HK-2 (cell line): ENCODE data around the gene MLST8.

Source experiments
- DNase-seq: peaks from one replicate; pipeline ENCODE4 v3.0.0-alpha.2; 2018; ENCODE audit not compliant: unreplicated experiment

The MLST8 gene

DNA sequence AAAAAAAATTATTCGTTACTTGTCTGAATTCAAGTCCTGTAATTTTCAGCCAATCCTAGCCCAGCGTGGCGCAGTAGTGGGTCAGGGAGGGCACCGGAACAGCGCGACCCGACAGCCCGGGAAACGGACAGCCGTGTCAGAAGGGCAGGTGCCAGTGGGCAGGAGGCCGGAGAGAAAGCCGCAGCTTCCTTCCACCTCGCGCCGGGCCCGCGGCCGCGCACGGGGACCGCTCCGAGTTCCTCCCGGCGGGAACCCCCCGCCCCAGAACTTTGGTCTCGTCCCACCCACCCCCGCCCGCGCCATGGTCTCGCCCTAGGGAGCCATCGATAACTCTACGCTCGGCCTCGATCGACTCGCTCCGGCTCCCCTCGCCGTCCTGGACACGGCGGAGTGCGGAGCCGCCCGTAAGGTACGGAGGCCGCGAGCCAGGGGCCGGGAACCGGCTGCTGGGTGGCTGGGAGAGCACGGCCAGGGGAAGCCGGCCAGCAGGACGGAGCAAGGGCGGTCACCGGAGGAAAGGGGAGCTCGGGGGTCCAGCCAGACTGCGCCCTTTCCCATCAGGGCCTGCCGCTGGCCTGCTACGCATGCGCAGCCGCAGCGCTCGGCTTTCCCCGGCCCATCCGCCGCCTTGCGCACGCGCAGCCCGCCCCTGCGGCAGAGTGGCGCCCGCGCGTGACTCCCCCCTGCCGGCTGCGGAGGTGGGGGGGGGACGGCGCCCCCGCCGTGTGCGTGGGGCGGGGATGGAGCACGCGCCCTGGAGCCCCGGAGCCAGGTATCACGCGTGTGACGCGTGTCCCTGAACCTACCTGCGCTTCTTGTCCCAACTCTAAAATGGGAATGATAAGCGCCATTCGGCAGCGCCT is at the start of gene MLST8:
Gene MLST8 (plus strand): TSS at position 351 of the 863 bp plus-strand sequence. CDS start 632 bp downstream, outside the sequence.
- peak; percentile 81 for DNase-seq

DNA sequence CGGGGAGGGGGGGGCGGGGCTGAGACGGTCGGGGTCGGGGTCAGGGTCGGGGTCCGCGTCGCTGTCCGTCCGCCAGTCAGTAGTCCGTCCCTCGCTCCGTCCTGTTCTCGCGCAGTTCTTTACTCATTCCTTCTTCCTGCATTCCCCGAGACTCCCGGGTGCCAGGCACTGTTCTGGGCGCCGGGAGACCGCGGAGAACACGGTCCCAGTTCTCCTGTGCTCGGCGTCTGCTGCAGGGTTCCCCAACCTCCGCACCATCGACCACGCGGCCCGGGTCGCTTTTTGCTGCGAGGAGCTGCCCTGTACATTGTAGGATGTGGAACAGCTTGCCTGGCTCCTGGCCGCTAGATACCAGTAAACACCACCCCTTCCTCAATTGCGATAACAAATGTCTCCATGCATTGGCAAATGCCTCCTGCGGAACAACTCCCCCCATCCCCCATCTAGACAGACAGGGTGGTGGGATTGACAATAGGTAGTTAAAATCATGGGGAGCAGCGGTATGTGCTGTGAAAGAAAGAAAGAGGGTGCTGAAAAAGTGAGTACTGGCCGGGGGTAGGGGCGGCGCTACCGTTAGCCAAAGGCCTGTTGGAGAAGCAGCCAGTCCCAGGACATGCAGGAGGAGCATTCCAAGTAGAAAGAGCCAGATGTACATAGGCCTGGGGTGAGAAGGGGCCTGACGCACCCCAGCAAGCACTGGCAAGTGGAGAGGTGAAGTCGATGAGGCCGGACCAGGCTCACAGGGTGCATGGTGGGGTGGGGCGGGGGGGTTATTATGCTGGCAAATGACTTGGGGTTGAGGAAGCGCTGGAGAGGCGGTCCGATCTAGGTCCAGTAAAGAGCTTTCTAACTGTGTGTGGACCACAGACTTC is 49.0 kb upstream of the MLST8 start:
- DNase-seq: peak; percentile 36

DNA sequence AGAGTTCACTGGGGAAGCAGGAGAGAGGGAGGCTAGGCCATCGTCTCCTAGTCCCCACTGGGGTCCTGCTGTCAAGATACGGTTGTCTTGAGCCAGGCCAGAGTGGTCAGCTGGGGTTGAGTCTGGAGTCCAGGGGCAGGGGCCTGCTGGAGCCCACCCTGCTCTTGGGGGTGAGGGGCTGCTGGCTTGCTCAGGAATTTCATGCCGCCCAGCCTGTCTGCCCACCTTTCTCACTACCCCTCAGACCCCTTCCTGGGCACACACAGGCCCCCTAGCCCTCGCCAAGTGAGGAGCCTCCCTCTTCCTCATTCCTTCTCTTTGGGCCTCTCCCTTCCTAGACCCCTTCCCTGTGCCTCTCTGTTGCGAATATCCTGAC is 48.4 kb upstream of the MLST8 start:
- no peak for DNase-seq

GRCh38 chr16:2157480-2158261 is 47.6 kb upstream of the MLST8 start:
- DNase-seq: no peak

DNA sequence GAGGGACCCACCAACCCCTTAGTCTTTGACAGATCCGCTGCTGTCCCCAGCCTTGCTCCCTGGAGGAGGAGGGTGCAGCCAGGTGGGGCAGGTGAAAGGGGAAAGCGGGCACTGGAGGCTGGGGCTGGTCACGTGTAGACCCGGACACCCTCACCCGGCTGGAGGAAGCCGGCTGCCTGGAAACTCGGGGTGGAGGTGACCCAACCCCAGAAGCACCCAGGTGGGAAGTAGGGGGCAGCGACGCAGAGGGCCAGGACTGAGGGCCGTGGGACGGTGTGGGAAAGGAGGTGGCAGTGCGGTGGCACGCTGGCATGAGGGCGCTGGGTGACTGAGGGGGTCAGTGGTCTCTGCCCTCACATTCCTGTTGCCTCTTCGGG is 47.0 kb upstream of the MLST8 start:
- no peak for DNase-seq

DNA sequence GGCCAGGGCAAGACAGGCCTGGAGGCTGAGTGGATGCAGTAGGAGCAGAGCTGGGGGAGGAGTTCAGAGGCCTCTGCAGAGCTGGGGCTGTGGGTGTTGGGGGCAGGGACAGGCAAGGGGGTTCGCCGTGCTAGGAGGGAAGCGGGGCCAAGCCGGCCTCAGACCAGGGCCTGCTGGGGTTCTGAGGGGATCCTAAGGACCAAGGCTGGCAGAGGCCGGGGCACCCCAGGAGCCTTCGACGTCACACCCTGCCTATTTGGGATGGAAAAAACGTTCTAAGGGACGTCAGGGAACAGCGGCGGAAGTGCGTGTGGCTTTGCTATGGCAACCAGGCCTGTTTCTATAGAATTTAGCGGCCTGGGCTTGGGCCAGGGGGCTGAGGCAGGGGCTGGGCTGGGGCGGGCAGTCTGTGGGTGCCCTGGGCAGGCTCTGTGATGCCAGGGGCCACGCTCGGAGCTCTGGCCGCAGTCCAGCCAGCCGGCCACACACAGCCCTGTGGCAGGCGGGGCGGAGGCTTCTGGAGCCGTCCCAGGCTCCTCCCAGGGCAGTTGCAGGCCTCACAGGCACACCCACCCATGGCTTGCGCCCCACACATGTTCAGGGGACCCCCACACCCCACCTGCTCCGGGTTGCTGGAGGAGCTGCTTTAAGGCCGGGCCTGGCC is 45.9 kb upstream of the MLST8 start:
- no peak for DNase-seq

DNA sequence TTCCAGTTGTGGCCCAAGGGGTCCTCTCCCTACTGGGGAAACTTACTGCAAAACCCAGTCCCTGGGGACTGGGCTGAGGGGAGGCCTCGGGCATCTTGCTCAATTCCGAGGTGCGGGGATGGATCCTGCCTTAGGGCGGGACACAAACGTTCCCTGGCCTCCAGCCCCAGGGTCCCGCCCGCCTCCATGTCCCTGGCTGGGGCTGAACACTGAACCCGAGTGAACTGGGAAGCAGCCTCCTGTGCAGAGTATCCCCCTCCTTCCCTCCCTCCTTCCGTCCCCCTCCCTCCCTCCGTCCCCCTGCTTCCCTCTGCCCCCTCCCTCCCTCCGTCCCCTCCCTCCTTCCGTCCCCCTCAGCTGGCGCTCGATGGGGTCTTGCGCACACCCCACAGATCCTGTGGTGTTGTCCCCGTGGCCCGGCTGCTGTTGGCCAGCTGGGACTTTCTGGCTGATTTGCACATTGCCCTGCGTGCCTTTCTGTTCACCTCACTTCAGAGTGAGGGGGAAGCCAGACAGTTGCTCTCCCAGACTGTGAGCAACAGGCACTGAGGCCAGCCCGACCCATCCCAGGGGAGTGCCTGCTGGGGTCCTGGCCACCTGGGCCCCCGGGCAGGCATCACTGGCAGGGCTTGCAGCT is 44.2 kb upstream of the MLST8 start:
- no peak for DNase-seq

DNA sequence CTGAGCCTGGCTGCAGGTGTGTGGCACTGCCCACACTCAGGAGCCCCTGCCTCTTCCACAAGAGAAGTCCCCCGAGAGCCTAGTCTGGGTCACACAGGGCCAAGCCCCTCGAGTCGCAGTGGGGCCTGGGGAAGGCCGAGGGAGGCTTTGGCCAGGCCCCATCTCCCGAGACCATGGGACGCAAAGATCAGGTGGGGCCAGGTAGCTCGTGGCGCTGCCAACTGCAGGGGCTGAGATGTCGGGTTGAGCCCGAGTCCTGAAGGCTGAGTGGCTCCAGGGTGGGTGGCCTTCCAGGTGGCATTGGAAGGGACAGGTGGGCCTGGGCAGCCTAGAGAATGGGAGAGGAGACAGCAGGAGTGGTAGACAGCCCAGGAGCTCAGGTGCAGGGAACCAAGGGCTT is 43.3 kb upstream of the MLST8 start:
- no peak for DNase-seq

- no peak for DNase-seq
Measured at GRCh38 chr16:2162676-2163118, 42.6 kb upstream of the MLST8 start.

DNA sequence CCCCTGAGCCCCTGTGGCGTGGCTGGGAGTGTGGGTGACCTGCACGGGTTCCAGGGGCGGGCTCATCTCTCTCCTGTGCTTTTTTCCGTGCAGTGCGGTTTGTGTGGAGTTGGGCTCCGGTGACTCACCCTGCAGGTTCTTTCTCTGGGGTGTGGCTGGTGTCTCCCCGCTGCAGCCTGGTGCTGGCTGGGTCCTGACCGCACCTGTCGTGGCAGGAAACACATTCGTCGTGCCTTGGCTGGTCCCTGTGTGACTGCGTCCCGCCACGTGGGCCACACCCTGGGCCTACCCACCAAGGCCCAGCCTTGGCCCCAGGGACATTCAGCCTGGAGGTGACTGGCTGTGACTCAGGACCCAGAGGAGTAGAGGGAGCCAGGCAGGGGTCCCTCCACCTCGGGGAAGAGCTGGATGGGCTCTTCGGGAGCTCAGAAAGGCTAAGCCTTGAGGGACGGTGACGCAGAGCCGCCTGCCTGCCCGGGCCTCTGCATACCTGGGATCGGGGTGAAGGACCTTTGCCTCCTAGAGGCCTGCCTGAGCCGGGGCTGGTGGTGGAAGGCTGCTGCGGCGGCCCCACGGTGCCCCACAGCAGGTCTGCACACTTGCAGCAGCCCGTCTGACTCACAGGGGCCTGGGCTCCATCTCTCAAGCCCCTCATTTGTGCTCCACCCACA is 41.9 kb upstream of the MLST8 start:
- no peak for DNase-seq

DNA sequence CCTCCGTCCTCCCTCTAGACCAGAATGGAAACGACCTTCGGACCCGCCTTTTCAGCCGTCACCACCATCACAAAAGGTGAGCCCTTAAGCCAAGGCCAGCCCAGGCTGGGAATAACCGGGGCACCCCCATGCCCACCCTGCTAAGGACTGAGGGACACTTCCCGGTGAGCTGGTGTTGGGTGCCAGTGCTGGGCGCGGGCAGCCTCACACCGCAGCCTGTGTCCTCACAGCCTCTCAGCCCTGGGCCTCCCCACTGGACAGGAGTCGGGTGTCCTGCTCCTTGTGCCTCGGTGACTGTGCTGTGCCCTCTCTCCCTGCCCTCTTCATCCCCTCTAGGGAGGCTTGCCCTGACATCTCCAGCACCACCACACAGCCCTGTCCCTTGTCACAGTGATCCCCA is 39.4 kb upstream of the MLST8 start:
- DNase-seq: no peak

- DNase-seq: no peak
Measured at GRCh38 chr16:2166263-2167067, 38.8 kb upstream of the MLST8 start.

GRCh38 chr16:2167068-2167638 is 38.1 kb upstream of the MLST8 start:
- no peak for DNase-seq

- DNase-seq: no peak
Measured at GRCh38 chr16:2170080-2170479, 35.2 kb upstream of the MLST8 start.

DNA sequence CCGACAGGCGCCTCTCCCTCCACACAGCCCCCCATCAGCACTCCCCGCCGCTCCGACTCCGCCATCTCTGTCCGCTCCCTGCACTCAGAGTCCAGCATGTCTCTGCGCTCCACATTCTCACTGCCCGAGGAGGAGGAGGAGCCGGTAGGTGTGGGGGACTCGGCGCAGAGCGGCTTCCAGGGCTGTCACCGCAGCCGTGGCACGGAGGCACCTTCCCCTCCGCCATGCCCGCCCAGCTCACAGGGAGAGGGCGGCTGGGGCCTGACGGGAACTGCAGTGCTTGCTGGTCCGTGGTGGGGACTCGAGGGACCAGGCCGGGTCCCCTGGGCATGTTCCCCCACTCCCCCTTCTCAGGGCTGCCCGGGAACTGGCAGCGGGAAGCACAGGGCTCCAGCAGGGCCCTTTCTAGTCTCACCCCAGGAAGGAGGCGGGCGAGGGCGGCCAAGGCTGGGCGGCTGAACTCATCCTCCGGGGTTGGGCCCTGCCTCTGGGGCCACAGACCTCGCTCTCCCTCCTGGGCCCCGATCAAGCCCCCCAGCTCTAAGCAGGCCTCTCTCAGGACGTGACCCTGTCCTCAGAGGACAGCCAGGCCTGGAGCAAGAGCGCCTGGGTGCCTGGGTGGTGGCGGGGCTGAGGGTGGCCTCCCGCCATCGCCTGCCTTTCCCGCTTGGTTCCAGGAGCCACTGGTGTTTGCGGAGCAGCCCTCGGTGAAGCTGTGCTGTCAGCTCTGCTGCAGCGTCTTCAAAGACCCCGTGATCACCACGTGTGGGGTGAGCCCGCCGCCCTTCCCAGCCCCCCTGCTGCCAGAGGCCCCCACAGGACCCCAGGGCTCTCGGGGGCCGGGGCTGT is 34.4 kb upstream of the MLST8 start:
- DNase-seq: no peak

DNA sequence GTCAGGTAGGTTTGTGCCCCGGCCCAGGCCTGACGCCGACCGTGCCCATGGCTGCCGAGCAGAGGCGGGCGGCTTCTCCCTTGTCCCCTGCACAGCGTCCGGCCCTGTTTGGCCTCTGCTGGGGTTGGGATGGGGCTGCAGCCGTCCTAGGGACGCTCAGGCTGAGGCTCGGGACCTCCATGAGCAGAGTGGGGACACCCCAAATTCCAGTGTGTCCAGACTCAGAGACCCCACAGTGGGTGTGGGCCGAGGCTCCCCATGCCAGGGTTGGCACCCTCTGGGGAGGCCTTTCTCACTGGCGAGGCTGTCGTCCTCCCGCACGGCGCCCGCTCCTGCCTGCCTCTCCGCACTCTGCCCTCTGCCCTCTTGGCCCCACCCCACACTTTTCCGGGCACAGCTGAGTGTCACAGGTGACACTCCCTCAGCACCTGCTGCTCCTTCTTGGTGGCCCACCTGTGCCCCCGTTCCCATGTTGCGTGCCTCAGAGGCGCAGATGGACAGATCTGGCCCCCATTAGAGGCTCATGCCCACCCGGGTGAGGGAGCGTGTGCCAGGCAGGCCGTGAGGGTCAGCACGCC is 33.6 kb upstream of the MLST8 start:
- DNase-seq: no peak

- DNase-seq: no peak
Measured at GRCh38 chr16:2172688-2173335, 32.4 kb upstream of the MLST8 start.
